Calu3 (cell line): ENCODE results near the gene EP400. TPM values are rescaled to one million over a fixed set of nuclear protein-coding genes. Genes with fewer than 3 reads are reported as not detected.
"Not testable (repeated sequence)": the region's sequence is repeated elsewhere in the genome, so short reads cannot be mapped to it uniquely, and the experiment has no call there.

Experiments used
- BruUV-seq: library from RNA; stranded (reverse); fragments of 400-500 nt; replicated peaks from 2 replicates; lab custom pipeline; 2021; lab: Mats Ljungman, UMichigan
- CTCF ChIA-PET: fragments of 300-600 bp; sonication (Branson Sonifier 250); formaldehyde crosslinking; loops from one replicate; lab custom pipeline; 2022; ENCODE audit warnings: antibody characterized with exemption; lab: Charles Lee
- DNase-seq: peaks from one replicate; pipeline ENCODE4 v3.0.0; 2022
- H3K27ac Mint-ChIP-seq: one replicate; pipeline ENCODE4 v1.8.0; 2022; ENCODE audit warnings: mixed read lengths; ENCODE audit not compliant: unreplicated experiment
- H3K27me3 Mint-ChIP-seq: one replicate; pipeline ENCODE4 v1.8.0; 2022; ENCODE audit warnings: mixed read lengths; ENCODE audit not compliant: unreplicated experiment
- H3K36me3 Mint-ChIP-seq: one replicate; pipeline ENCODE4 v1.8.0; 2022; ENCODE audit warnings: mild to moderate bottlenecking, moderate library complexity, mixed read lengths; ENCODE audit not compliant: insufficient read depth, unreplicated experiment
- H3K4me1 Mint-ChIP-seq: one replicate; pipeline ENCODE4 v1.8.0; 2022; ENCODE audit warnings: mild to moderate bottlenecking, low read depth, mixed read lengths; ENCODE audit not compliant: unreplicated experiment
- H3K4me3 Mint-ChIP-seq: one replicate; pipeline ENCODE4 v1.8.0; 2022; ENCODE audit warnings: mild to moderate bottlenecking, low read depth, moderate library complexity, mixed read lengths; ENCODE audit not compliant: unreplicated experiment
- H3K9me3 Mint-ChIP-seq: one replicate; pipeline ENCODE4 v1.8.0; 2022; ENCODE audit warnings: low read depth, mixed read lengths; ENCODE audit not compliant: unreplicated experiment
- intact Hi-C: fragments of 100-400 bp; cut with micrococcal nuclease; formaldehyde crosslinking; loops from one replicate; pipeline ENCODE4 v1.10.0; 2022; ENCODE audit not compliant: unreplicated experiment
- total RNA-seq: library from RNA; stranded (reverse); gene quantifications from 2 replicates; pipeline ENCODE4 v1.2.3, GENCODE V29; 2022
- TF ChIP-seq, protein P1 (sequence below): fragments of 200-600 bp; IDR thresholded peaks from one replicate; pipeline ENCODE4 v1.8.0; 2022; ENCODE audit warnings: antibody characterized with exemption; ENCODE audit not compliant: unreplicated experiment

Gene EP400
- total RNA-seq, 1 experiment from 2014 or later = 88.7 TPM

DNA sequence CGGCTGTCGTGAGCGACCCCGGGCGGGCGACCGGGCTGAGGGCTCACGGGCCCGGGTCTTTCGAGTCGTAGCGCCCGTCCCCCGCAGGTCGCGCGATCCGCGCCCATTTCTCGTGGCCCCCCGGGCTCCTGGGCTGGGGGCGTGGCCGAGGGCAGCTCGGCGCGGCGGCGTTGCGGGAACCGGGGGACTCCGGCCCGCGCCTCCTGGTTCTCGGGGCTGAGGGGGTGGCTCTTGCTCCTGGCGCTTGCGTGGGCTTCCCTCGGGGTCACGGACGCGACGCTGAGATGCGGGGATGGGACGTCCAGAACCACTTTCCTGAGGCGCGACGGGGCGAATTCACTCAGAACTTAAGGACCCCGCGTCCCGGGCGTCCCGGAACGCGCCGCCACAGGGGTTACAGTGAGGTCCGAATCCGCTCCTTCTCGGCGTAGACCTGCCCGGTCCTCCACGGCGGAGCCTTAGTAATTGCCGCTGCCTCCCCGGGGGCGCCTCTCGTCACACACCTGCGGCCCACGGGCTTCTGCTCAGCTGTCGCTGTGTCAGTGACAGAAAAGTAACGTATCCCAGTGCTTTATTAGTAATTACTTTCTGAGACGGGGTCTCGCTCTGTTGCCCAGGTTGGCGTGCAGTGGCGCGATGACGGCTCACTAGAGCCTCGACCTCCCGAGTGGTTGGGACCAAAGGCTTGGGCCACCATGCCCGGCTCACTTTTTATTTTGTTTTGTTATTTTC is 606 bp downstream of the EP400 start:
- H3K4me1 Mint-ChIP-seq = peaks cover 10% of the 10 kb centered on the region
- H3K9me3 Mint-ChIP-seq = no peaks in the 10 kb centered on the region
- TF ChIP-seq, protein P1, sequence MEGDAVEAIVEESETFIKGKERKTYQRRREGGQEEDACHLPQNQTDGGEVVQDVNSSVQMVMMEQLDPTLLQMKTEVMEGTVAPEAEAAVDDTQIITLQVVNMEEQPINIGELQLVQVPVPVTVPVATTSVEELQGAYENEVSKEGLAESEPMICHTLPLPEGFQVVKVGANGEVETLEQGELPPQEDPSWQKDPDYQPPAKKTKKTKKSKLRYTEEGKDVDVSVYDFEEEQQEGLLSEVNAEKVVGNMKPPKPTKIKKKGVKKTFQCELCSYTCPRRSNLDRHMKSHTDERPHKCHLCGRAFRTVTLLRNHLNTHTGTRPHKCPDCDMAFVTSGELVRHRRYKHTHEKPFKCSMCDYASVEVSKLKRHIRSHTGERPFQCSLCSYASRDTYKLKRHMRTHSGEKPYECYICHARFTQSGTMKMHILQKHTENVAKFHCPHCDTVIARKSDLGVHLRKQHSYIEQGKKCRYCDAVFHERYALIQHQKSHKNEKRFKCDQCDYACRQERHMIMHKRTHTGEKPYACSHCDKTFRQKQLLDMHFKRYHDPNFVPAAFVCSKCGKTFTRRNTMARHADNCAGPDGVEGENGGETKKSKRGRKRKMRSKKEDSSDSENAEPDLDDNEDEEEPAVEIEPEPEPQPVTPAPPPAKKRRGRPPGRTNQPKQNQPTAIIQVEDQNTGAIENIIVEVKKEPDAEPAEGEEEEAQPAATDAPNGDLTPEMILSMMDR = no peak
- peak overlapping the region; percentile 84 for H3K4me3 Mint-ChIP-seq
- no TSS peak for BruUV-seq
- H3K27ac Mint-ChIP-seq = peak overlapping the region; percentile 61
- no peaks in the 10 kb centered on the region for H3K27me3 Mint-ChIP-seq
- CTCF ChIA-PET = interaction anchor here (0.6 to 2.1 kb wide), 3 partner anchors 89 to 197 kb away, joined by 3 to 15 read pairs (median 5); no protein-coding TSS in a partner anchor
- H3K36me3 Mint-ChIP-seq = peaks cover 27% of the 10 kb centered on the region
- intact Hi-C loops = no loop called here
- peak; percentile 40 for DNase-seq

DNA sequence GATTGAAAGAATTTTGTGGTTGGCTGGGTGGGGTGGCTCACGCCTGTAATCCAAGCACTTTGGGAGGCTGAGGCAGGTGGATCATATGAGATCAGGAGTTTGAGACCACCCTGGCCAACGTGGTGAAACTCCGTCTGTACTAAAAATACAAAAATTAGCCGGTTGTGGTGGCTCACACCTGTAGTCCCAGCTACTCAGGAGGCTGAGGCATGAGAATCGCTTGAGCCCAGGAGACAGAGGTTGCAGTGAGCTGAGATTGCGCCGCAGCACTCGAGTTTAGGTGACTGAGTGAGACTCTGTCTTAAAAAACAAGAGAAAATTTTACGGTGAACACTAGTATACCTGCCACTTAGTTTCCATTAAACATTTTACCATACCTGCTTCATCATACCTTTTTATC is 4.1 kb downstream of the EP400 start:
- BruUV-seq, DNase-seq, intact Hi-C loops, H3K9me3 Mint-ChIP-seq, H3K27me3 Mint-ChIP-seq, H3K4me3 Mint-ChIP-seq, H3K27ac Mint-ChIP-seq, CTCF ChIA-PET: not testable (repeated sequence)
- peaks cover 27% of the 10 kb centered on the region for H3K36me3 Mint-ChIP-seq
- H3K4me1 Mint-ChIP-seq = peaks cover 40% of the 10 kb centered on the region

DNA sequence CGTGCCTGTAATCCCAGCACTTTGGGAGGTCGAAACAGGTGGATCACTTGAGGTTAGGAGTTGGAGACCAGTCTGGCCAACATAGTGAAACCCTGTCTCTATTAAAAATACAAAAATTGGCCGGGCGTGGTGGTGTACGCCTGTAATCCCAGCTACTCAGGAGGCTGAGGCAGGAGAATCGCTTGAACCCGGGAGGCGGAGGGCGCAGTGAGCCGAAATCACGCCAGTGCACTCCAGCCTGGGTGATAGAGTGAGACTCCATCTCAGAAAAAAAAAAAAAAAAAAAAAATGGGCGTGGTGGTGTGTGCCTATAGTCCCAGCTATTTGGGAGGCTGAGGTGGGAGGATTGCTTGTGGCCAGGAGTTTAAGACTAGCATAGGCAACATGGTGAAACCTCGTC is 4.7 kb downstream of the EP400 start:
- Mint-ChIP-seq H3K36me3 (peaks cover 22% of the 10 kb centered on the region), H3K27ac (peak overlapping the region; percentile 47), H3K4me1 (peaks cover 46% of the 10 kb centered on the region)
- H3K27me3 Mint-ChIP-seq, intact Hi-C loops, CTCF ChIA-PET, BruUV-seq, H3K4me3 Mint-ChIP-seq, DNase-seq, H3K9me3 Mint-ChIP-seq: not testable (repeated sequence)

DNA sequence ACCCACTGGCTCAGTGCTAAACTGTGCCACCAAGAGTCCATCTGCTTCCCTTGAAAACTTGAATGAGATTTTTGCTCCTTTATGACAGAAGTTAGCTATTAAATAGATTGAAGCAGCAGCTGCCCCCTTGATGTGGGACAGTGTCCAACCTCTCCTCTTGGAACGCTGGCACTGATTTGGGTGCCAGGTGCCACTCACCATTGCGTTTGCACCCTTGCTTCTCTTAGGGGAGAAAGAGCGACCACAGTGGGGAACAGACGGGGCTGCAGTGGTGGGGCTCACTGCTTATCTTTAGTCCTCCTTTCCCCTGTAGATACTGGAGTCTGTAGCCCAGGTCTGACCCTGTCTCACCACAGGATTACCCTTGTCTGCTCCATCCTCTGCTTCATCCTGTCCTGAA is 9.4 kb downstream of the EP400 start:
- peaks cover 15% of the 10 kb centered on the region for H3K36me3 Mint-ChIP-seq
- no peak for DNase-seq
- H3K4me3 Mint-ChIP-seq = no peak overlapping the region
- TF ChIP-seq, protein P1 = no peak
- BruUV-seq = no TSS peak
- CTCF ChIA-PET = no interaction called here
- peaks cover 40% of the 10 kb centered on the region for H3K4me1 Mint-ChIP-seq
- H3K27ac Mint-ChIP-seq = no peak overlapping the region
- intact Hi-C loops = no loop called here
- H3K27me3 Mint-ChIP-seq = no peaks in the 10 kb centered on the region
- no peaks in the 10 kb centered on the region for H3K9me3 Mint-ChIP-seq

DNA sequence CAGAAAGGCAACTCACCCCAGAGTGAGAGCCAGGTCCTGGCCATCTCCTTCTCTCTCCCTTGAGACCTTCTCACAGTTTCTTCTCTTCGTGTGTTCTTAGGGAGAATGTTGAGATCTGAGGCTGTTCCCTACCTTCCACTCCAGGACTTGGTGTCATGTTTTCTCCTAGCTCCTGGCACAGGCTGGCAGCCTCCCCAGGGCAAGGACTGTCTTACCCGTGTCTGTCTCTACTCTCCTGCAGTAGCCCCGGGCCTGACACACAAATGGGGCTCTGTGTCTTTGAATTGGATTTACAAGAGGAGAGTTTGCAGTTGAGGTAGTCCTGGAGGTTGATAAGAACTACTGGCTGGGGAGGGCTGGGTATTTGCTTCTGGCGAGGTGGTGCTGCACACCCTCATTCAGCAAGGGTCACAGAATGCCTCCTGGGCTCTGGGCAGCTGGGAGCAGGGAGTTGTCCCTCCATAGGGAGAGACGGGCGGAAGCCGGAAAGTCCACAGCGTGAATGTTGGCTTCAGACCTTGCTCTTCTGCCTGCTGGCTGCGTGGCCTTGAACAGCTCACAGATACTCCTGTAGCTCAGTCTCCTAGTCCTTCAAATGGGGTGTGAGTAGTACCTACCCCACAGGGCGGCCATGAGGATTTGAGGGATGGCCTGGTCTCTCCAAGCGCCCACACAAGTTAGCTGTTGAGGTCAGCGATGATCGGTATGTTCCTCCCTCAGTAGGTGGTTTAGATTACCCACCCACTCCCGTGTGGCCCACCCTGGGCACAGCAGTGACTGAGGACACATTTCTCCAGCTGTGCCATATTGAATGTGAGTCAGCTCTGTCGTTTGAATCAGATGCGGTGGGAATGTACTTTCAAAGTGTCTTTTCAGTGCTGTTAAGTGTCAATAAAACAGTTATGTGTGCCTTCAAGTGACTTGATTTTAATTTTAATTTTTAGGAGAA is 10.2 kb downstream of the EP400 start:
- Mint-ChIP-seq H3K27me3 (no peaks in the 10 kb centered on the region), H3K4me1 (peaks cover 40% of the 10 kb centered on the region), H3K27ac (no peak overlapping the region), H3K36me3 (peaks cover 15% of the 10 kb centered on the region), H3K4me3 (no peak overlapping the region), H3K9me3 (no peaks in the 10 kb centered on the region)
- CTCF ChIA-PET = no interaction called here
- TF ChIP-seq, protein P1 = no peak
- DNase-seq = no peak
- intact Hi-C loops = no loop called here
- BruUV-seq = no TSS peak

DNA sequence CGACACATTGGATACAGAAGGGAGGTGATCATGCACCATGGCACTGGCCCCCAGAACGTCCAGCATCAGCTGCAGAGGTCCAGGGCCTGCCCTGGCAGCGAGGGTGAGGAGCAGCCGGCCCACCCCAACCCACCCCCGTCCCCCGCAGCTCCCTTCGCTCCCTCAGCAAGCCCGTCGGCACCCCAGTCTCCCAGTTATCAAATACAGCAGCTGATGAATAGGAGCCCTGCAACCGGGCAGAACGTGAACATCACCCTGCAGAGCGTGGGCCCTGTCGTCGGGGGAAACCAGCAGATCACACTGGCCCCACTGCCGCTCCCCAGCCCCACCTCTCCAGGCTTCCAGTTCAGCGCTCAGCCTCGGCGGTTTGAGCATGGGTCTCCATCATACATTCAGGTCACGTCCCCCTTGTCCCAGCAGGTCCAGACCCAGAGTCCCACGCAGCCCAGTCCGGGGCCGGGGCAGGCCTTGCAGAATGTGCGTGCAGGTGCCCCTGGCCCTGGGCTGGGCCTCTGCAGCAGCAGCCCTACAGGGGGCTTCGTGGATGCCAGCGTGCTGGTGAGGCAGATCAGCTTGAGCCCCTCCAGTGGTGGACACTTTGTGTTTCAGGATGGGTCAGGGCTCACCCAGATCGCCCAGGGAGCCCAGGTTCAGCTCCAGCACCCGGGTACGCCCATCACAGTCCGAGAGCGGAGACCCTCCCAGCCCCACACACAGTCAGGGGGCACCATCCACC is 11.0 kb downstream of the EP400 start:
- H3K4me3 Mint-ChIP-seq, H3K27me3 Mint-ChIP-seq, BruUV-seq, H3K9me3 Mint-ChIP-seq, H3K27ac Mint-ChIP-seq, CTCF ChIA-PET, DNase-seq, intact Hi-C loops: not testable (repeated sequence)
- Mint-ChIP-seq H3K36me3 (peaks cover 15% of the 10 kb centered on the region), H3K4me1 (peaks cover 44% of the 10 kb centered on the region)

DNA sequence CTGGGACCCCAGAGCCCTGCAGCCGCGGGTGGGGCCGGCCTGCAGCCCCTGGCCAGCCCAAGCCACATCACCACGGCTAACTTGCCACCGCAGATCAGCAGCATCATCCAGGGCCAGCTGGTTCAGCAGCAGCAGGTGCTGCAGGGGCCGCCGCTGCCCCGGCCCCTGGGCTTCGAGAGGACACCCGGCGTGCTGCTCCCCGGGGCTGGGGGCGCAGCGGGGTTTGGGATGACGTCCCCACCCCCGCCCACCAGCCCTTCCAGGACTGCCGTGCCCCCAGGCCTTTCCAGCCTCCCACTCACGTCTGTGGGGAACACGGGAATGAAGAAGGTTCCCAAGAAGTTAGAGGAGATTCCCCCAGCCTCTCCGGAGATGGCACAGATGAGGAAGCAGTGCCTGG is 11.6 kb downstream of the EP400 start:
- BruUV-seq, H3K27ac Mint-ChIP-seq, intact Hi-C loops, H3K9me3 Mint-ChIP-seq, CTCF ChIA-PET, H3K27me3 Mint-ChIP-seq, DNase-seq, H3K4me3 Mint-ChIP-seq: not testable (repeated sequence)
- Mint-ChIP-seq H3K4me1 (peaks cover 40% of the 10 kb centered on the region), H3K36me3 (peaks cover 15% of the 10 kb centered on the region)
